Hepatocyte (in vitro differentiated cells): ENCODE results near the gene PPP6C. TPM values are rescaled to one million over a fixed set of nuclear protein-coding genes. Genes with fewer than 3 reads are reported as not detected.

Experiments used
- DNase-seq: peaks from one replicate; pipeline ENCODE4 v3.0.0-alpha.2; 2016; ENCODE audit warnings: low spot score
- H2AFZ ChIP-seq: fragments of 200-600 bp; sonication (generic); 2 replicates; pipeline ENCODE4 v1.6.0; 2016; ENCODE audit warnings: antibody characterized with exemption, mild to moderate bottlenecking
- H3K27ac ChIP-seq: fragments of 200-600 bp; sonication (generic); 2 replicates; pipeline ENCODE4 v1.5.1; 2016; ENCODE audit warnings: mild to moderate bottlenecking
- H3K27me3 ChIP-seq: fragments of 200-600 bp; sonication (generic); 2 replicates; pipeline ENCODE4 v1.6.1; 2016
- H3K36me3 ChIP-seq: fragments of 200-600 bp; sonication (generic); replicated peaks from 2 replicates; pipeline ENCODE4 v1.5.1; 2016; ENCODE audit warnings: low read depth; ENCODE audit not compliant: insufficient read depth
- H3K4me1 ChIP-seq: fragments of 200-600 bp; sonication (generic); 2 replicates; pipeline ENCODE4 v1.5.1; 2016; ENCODE audit warnings: mild to moderate bottlenecking, moderate library complexity; ENCODE audit not compliant: insufficient read depth
- H3K4me2 ChIP-seq: fragments of 200-600 bp; sonication (generic); 2 replicates; pipeline ENCODE4 v1.6.0; 2016
- H3K4me3 ChIP-seq: fragments of 200-600 bp; sonication (generic); 2 replicates; pipeline ENCODE4 v1.5.1; 2016; ENCODE audit warnings: mild to moderate bottlenecking
- H3K79me2 ChIP-seq: fragments of 200-600 bp; sonication (generic); 2 replicates; pipeline ENCODE4 v1.6.0; 2017; ENCODE audit warnings: mild to moderate bottlenecking
- H3K9me2 ChIP-seq: fragments of 200-600 bp; sonication (generic); replicated peaks from 2 replicates; pipeline ENCODE4 v1.6.0; 2017; ENCODE audit warnings: mild to moderate bottlenecking; ENCODE audit not compliant: insufficient read depth
- H3K9me3 ChIP-seq: fragments of 200-600 bp; sonication (generic); 2 replicates; pipeline ENCODE4 v1.5.1; 2016; ENCODE audit warnings: low read depth, mild to moderate bottlenecking
- H4K20me1 ChIP-seq: fragments of 200-600 bp; sonication (generic); 2 replicates; pipeline ENCODE4 v1.6.0; 2016; ENCODE audit warnings: mild to moderate bottlenecking; ENCODE audit not compliant: insufficient read depth, poor library complexity, severe bottlenecking
- CTCF ChIP-seq: fragments of 200-600 bp; sonication (generic); IDR thresholded peaks from 2 replicates; pipeline ENCODE4 v1.5.1; 2016; ENCODE audit warnings: antibody characterized with exemption, mild to moderate bottlenecking; ENCODE audit not compliant: poor library complexity
- EZH2 ChIP-seq: fragments of 200-600 bp; sonication (generic); IDR thresholded peaks from 2 replicates; pipeline ENCODE4 v1.6.1; 2016; ENCODE audit warnings: antibody characterized with exemption, mild to moderate bottlenecking, borderline replicate concordance
- EZH2phosphoT487 ChIP-seq: fragments of 200-600 bp; sonication (generic); IDR thresholded peaks from one replicate; pipeline ENCODE4 v1.6.1; 2018; ENCODE audit warnings: antibody characterized with exemption, mild to moderate bottlenecking, low read depth, moderate library complexity; ENCODE audit not compliant: unreplicated experiment, severe bottlenecking
- WGBS: methylation state at CpG from one replicate; pipeline ENCODE4 v1.1.6; 2016; ENCODE audit warnings: low lambda C conversion rate; ENCODE audit errors: missing lambda C conversion rate; 5-methylcytosine and 5-hydroxymethylcytosine counted together
- polyA plus RNA-seq: library from polyadenylated mRNA; unstranded; fragments of >200 nt; fragmentation: Nextera tagmentation; extraction: Ambion mirVana; gene quantifications from 2 replicates; pipeline ENCODE4 v1.2.1, GENCODE V29; 2016
- total RNA-seq: library from RNA; depleted of rRNA; stranded (reverse); fragments of >200 nt; gene quantifications from 2 replicates; pipeline ENCODE4 v1.2.3, GENCODE V29; 2014

The PPP6C gene
- total and polyA plus RNA-seq, 2 experiments from 2014 or later = 24.7 to 36.2 TPM

DNA sequence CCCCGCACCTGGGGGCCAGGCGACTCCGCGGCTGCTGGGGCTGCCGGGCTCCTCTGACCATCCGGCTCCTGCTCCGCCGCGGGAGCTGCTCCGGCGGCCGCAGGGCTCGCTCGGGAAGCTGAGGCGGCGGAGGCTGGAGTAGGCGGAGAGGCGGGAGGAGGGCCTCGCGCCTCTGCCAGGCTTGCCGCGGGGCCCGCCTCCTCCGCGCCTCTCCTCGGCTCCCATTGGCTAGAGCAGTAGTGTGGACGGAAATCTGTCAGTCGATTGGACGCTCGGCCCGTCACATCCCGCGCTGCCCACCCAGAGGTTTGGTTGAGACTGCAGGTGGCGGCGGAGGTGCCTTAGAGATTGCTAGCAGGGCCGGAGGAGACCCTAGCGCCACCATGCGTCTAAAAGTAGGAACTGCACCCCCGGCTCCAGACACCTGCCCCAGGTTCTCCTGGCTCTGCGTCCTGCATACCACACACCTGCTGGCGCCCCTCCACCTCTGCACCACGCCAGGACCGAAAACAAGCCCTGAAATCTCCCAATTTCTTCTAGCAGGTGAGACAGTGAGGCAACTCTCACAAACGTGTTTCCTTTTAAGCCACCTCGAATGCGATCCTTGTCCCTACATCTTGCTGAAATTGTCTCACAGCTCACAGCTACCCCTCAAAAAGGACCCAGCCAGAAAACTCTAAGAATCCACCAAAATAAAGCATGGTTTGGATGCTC, 46.1 kb downstream of the PPP6C start, which contains the start of gene SCAI:
SCAI (minus strand) TSS at position 152 of the 714 bp plus-strand sequence; CDS start at position 61, 91 bp downstream.
- Histone ChIP-seq H3K27ac (peak within 1 kb of the TSS; percentile 64), H3K4me1 (peaks cover 5% of the 10 kb centered on the region), H3K27me3 (no peaks in the 10 kb centered on the region), H3K4me3 (peak within 1 kb of the TSS; percentile 46), H3K36me3 (no peaks in the 10 kb centered on the region), H2AFZ (peak within 1 kb of the TSS; percentile 55), H3K79me2 (peaks cover 34% of the 10 kb centered on the region), H4K20me1 (peaks cover 2% of the 10 kb centered on the region), H3K4me2 (peak within 1 kb of the TSS; percentile 89), H3K9me3 (no peaks in the 10 kb centered on the region), H3K9me2 (no peaks in the 10 kb centered on the region)
- 1% methylated on average over 45 of the region's 46 CpGs for WGBS
- TF ChIP-seq EZH2phosphoT487 (no peak), CTCF (peak; percentile 97), EZH2 (no peak)
- DNase-seq = peak; percentile 99

DNA sequence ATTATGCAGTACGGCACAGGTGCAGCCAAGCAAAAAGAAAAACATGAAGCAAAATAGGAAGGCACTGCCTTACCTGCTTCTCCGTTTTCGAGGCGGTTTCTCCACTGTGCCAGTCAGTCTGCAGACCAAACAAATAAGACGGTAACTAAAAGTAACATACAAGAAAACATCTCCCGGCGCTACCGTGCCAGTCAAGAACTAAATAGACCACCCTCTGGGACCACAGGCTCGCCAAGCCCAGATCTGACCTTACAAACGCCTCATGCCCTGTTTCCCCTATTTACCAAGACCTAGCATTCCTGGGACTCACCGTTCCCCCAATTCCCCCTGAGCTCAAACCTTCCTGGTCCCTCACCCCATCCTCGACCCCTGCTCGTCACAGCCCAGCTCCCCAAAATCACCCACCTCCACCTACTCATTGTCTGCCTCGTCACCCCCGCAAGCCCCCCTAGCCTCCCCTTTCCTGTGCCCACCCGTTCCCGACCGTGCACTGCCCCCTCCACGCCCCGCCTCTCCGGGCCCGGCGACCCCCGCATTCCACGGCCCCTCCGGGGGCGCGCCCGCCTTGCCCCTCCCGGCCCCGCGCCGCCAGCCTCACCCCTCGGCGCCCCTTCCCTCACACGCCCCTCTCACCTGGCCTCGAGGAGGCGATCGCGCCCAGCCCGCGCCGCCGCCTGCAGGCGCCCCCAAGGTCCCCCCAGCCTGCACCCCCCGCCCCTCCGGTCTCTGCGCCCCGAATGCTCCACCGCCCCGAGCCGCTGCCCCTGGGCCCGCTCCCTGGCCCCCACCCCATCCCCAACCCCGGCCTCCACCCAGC, 46.8 kb downstream of the PPP6C start:
- H3K9me2 ChIP-seq = no peaks in the 10 kb centered on the region
- H3K27ac ChIP-seq = peak overlapping the region; percentile 64
- H2AFZ ChIP-seq = peak overlapping the region; percentile 55
- peak; percentile 17 for TF ChIP-seq CTCF
- TF ChIP-seq EZH2 = no peak
- 4% methylated on average over 26 of the region's 54 CpGs for WGBS
- no peaks in the 10 kb centered on the region for H3K36me3 ChIP-seq
- H3K4me2 ChIP-seq = peak overlapping the region; percentile 89
- H3K4me1 ChIP-seq = peaks cover 5% of the 10 kb centered on the region
- H3K4me3 ChIP-seq = peak overlapping the region; percentile 46
- H3K27me3 ChIP-seq = no peaks in the 10 kb centered on the region
- peak; percentile 19 for DNase-seq
- peaks cover 34% of the 10 kb centered on the region for H3K79me2 ChIP-seq
- peaks cover under 1% of the 10 kb centered on the region for H4K20me1 ChIP-seq
- H3K9me3 ChIP-seq = no peaks in the 10 kb centered on the region

DNA sequence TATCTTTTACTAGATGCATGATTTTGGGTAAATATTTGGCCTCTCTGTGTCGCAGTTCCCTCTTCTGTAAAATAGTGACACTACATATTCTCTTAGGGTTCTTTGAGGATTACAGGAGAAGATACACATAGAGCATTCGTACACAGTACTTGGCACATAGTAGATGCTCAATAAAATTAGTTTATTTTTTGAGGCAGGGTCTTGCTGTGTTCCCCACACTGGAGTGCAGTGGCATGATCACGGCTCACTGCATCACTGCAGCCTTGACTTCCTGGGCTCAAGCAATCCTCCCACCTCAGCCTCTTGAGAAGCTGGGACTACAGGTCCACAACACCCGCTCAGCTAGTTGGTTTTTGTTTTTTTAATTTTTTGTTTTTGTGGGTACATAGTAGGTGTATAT, 47.9 kb downstream of the PPP6C start:
- WGBS = 83% methylated on average over 4 of the region's 4 CpGs
- H4K20me1 ChIP-seq = no peaks in the 10 kb centered on the region
- no peak overlapping the region for H3K27ac ChIP-seq

More for the DNA sequence above, 47.9 kb downstream of the PPP6C start:
- no peak for TF ChIP-seq EZH2
- no peak for TF ChIP-seq CTCF
- no peak for TF ChIP-seq EZH2phosphoT487
- no peak for DNase-seq
- H3K9me2 ChIP-seq = no peaks in the 10 kb centered on the region
- peak overlapping the region; percentile 89 for H3K4me2 ChIP-seq
- H3K4me1 ChIP-seq = peaks cover 5% of the 10 kb centered on the region
- H3K9me3 ChIP-seq = no peaks in the 10 kb centered on the region
- H3K27me3 ChIP-seq = no peaks in the 10 kb centered on the region
- H2AFZ ChIP-seq = no peak overlapping the region
- peak overlapping the region; percentile 46 for H3K4me3 ChIP-seq
- H3K36me3 ChIP-seq = no peaks in the 10 kb centered on the region
- peaks cover 34% of the 10 kb centered on the region for H3K79me2 ChIP-seq
